Stromal cell of bone marrow (primary cell): ENCODE data around the gene TSPY10.
"Not testable (repeated sequence)": the region's sequence is repeated elsewhere in the genome, so short reads cannot be mapped to it uniquely, and the experiment has no call there.

ENCODE experiments used
- DNase-seq: peaks from one replicate; pipeline ENCODE4 v3.0.0-alpha.2; 2012; ENCODE audit warnings: low read depth

TSPY10 gene, protein sequence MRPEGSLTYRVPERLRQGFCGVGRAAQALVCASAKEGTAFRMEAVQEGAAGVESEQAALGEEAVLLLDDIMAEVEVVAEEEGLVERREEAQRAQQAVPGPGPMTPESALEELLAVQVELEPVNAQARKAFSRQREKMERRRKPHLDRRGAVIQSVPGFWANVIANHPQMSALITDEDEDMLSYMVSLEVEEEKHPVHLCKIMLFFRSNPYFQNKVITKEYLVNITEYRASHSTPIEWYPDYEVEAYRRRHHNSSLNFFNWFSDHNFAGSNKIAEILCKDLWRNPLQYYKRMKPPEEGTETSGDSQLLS

DNA sequence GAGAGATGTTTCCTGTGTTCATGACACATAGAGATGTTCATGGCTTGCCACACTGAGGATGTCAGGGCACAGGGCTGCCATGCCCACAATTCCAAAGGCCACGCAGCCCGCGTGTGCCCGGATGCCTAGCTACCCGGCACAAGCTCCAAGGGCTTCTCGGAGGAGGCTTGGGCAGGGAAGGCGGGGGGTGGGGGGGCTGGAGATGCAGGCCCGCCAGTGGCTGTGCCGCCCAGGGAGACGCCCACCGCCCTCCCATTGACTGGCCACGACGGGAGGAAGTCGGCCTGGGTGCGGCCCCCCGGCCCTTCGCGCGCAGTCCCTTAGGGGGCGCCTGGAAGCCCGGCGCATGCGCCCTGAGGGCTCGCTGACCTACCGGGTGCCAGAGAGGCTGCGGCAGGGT lies at the start of gene TSPY10:
TSPY10 (plus strand) TSS at position 301 of the 400 bp plus-strand sequence; CDS start at position 347, 46 bp downstream.
- DNase-seq, result not testable (repeated sequence)

GRCh38 chrY:9486967-9487366 lies 40.7 kb upstream of the TSPY10 start, which contains the start of gene TSPY9:
TSS of gene TSPY9 (plus strand) at chrY:9487267. CDS start at chrY:9487313, 46 bp downstream.
- DNase-seq, result not testable (repeated sequence)

DNA sequence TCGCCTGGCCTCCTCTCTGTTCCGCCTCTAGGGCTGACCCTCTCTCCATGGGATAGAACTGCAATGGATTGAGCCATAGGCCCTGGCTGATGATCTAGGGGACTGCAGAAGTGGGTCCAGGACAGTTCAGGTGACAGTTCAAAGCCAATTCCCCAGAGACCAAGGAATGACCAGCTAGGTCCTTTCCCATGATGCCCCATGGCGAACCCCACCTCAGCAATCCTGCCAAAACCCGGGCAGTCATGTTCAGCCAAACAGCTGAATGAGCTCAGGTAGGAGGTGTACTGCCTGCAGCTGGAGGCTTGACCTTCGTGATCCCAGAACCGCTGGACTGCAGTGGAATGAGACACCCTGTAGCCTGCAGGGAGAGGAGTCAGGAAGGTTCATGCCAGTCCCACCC lies 23.3 kb upstream of the TSPY10 start:
- not testable (repeated sequence) for DNase-seq

DNA sequence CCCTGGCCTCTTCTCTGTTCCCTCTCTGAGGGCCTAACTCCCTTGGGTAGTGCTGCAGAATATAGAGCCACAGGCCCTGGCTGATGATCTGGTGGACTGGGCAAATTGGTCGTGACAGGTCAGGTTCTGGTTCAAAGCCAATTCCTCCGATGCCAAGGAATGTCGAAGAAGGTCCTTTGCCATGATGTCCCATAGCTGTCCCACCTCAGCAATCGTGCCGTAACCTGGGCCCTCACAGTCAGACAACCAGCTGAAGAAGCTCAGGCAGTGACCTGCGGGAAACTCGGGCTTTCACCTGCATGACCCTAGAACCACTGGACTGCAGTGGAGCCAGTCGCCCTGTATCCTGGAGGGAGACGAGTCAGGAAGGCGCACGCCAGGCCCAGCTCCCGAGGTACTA lies 11.4 kb upstream of the TSPY10 start:
- DNase-seq, result not testable (repeated sequence)
